Nephron (organoid): ENCODE data around the gene MYBBP1A.

Experiments used
- H3K27ac Mint-ChIP-seq, 3 experiments: 2 replicates each; pipeline ENCODE4 v1.8.0; 2020; ENCODE audit warnings: mixed read lengths in 3 of 3, mild to moderate bottlenecking in 2 of 3, moderate library complexity in 1 of 3
- H3K27me3 Mint-ChIP-seq: 2 replicates; pipeline ENCODE4 v1.8.0; 2021; ENCODE audit warnings: low read depth, mild to moderate bottlenecking, moderate library complexity, mixed read lengths
- H3K36me3 Mint-ChIP-seq: 2 replicates; pipeline ENCODE4 v1.8.0; 2020; ENCODE audit warnings: low read depth, mixed read lengths
- H3K4me1 Mint-ChIP-seq: 2 replicates; pipeline ENCODE4 v1.8.0; 2020; ENCODE audit warnings: mixed read lengths
- H3K4me3 Mint-ChIP-seq, 3 experiments: 2 replicates each; pipeline ENCODE4 v1.8.0; 2020; ENCODE audit warnings: mild to moderate bottlenecking in 3 of 3, mixed read lengths in 3 of 3, moderate library complexity in 2 of 3
- H3K9me3 Mint-ChIP-seq: 2 replicates; pipeline ENCODE4 v1.8.0; 2020; ENCODE audit warnings: mixed read lengths
- CTCF ChIP-seq, 3 experiments: fragments of 200-600 bp; sonication (generic); IDR thresholded peaks; one replicate each; pipeline ENCODE4 v1.5.0; 2021; ENCODE audit warnings: antibody characterized with exemption in 3 of 3; ENCODE audit not compliant: unreplicated experiment in 3 of 3

MYBBP1A gene

GRCh38 chr17:4544135-4544950 is 10.8 kb downstream of the MYBBP1A start:
- Mint-ChIP-seq H3K27me3 (no peaks in the 10 kb centered on the region), H3K4me3 (no peak overlapping the region), H3K4me1 (no peaks in the 10 kb centered on the region), H3K27ac (no peak overlapping the region), H3K36me3 (peaks cover 12% of the 10 kb centered on the region), H3K9me3 (no peaks in the 10 kb centered on the region)
- no peak for TF ChIP-seq CTCF (IDR thresholded peaks at IDR 0.05; ENCODE audit: unreplicated experiment in 3 of 3)

- no peaks in the 10 kb centered on the region for H3K27me3 Mint-ChIP-seq
- peaks cover 12% of the 10 kb centered on the region for H3K36me3 Mint-ChIP-seq
- no peak for TF ChIP-seq CTCF (IDR thresholded peaks at IDR 0.05; ENCODE audit: unreplicated experiment in 3 of 3)
- H3K9me3 Mint-ChIP-seq, result no peaks in the 10 kb centered on the region
- H3K4me3 Mint-ChIP-seq, result no peak overlapping the region
- no peak overlapping the region for H3K27ac Mint-ChIP-seq
- no peaks in the 10 kb centered on the region for H3K4me1 Mint-ChIP-seq
Measured at GRCh38 chr17:4543557-4544026, 11.6 kb downstream of the MYBBP1A start.

- Mint-ChIP-seq H3K9me3 (no peaks in the 10 kb centered on the region), H3K36me3 (peaks cover 12% of the 10 kb centered on the region), H3K4me3 (no peak overlapping the region), H3K27me3 (no peaks in the 10 kb centered on the region), H3K27ac (no peak overlapping the region), H3K4me1 (no peaks in the 10 kb centered on the region)
- TF ChIP-seq CTCF (IDR thresholded peaks at IDR 0.05; ENCODE audit: unreplicated experiment in 3 of 3), result no peak
Measured at GRCh38 chr17:4542726-4543191, 12.4 kb downstream of the MYBBP1A start.

GRCh38 chr17:4542003-4542725 is 13.0 kb downstream of the MYBBP1A start:
- TF ChIP-seq CTCF (IDR thresholded peaks at IDR 0.05; ENCODE audit: unreplicated experiment in 3 of 3), result no peak
- H3K4me3 Mint-ChIP-seq, result no peak overlapping the region
- H3K27ac Mint-ChIP-seq, result no peak overlapping the region
- no peaks in the 10 kb centered on the region for H3K27me3 Mint-ChIP-seq
- no peaks in the 10 kb centered on the region for H3K9me3 Mint-ChIP-seq
- H3K4me1 Mint-ChIP-seq, result no peaks in the 10 kb centered on the region
- H3K36me3 Mint-ChIP-seq, result peaks cover 9% of the 10 kb centered on the region

- H3K9me3 Mint-ChIP-seq, result no peaks in the 10 kb centered on the region
- TF ChIP-seq CTCF (IDR thresholded peaks at IDR 0.05; ENCODE audit: unreplicated experiment in 3 of 3), result no peak
- peaks cover 4% of the 10 kb centered on the region for H3K36me3 Mint-ChIP-seq
- no peaks in the 10 kb centered on the region for H3K27me3 Mint-ChIP-seq
- H3K27ac Mint-ChIP-seq, result no peak overlapping the region
- no peaks in the 10 kb centered on the region for H3K4me1 Mint-ChIP-seq
- no peak overlapping the region for H3K4me3 Mint-ChIP-seq
Measured at GRCh38 chr17:4541328-4542002, 13.7 kb downstream of the MYBBP1A start.
